PFSK-1 (cell line): Measurements from ENCODE around the gene CUTA.

Experiments used
- POLR2AphosphoS5 ChIP-seq: IDR thresholded peaks from 2 replicates; pipeline ENCODE4 v1.6.1; 2012; ENCODE audit warnings: low read depth, mild to moderate bottlenecking, control low read depth, low read length, moderate library complexity
- SIN3A ChIP-seq: IDR thresholded peaks from 2 replicates; pipeline ENCODE4 v1.6.1; 2012; ENCODE audit warnings: mild to moderate bottlenecking, low read length, moderate library complexity, borderline replicate concordance; ENCODE audit not compliant: insufficient read depth
- TAF1 ChIP-seq: IDR thresholded peaks from 2 replicates; pipeline ENCODE4 v1.6.1; 2012; ENCODE audit warnings: low read length, control low read depth, borderline replicate concordance; ENCODE audit not compliant: insufficient read depth
- TF ChIP-seq, protein P1 (sequence below), 2 experiments: IDR thresholded peaks; 2 replicates each; pipeline versions ENCODE4 v1.6.1 to v1.8.0; 2011 to 2012; ENCODE audit warnings: low read depth in 2 of 2, low read length in 2 of 2, control low read depth in 1 of 2, inconsistent platforms in 1 of 2, mild to moderate bottlenecking in 1 of 2, moderate library complexity in 1 of 2; ENCODE audit not compliant: insufficient read depth in 1 of 2

DNA sequence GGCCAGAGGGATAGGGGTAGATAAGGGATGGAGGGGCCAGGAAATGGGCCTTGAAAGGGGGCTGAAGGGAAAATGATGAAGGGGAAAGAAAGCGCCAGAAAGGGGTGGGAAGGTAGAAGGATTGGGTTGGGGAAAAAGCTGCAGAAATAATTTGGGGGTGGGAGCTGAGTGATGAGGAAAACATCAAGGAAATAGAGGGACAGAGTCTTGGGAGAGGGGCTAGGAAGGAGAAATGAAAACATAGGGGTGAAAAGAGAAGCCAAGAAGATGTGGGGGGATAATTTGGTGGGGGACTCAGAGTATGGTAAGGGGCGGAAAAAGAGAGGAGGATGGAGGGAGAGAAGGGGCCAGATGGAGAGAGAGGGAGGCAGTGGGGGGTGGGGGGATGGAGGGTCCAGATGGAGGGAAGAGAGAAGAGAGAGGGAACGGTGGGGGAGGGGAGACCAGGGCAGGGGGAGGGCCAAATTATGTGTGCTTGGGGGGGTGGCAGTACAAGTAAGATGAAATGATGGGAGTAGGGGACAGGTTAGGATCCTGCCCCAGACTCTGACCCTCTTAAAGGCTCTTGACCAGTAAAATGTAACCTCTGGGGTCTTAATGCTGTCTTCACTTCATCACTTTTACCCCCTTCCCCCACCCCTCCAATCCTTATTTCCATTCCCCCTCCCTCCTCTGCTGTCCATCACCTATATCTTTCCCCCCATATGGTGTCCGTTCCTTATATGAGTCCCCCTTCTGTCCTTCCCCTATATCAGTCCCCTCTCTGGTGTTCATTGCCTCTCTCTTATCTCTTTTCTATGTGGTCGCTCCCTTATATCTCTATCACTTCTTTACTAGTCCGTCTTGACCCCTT lies 2.8 kb upstream of the CUTA start:
- TF ChIP-seq TAF1 (no peak), POLR2AphosphoS5 (no peak), SIN3A (no peak)
- TF ChIP-seq, protein P1, sequence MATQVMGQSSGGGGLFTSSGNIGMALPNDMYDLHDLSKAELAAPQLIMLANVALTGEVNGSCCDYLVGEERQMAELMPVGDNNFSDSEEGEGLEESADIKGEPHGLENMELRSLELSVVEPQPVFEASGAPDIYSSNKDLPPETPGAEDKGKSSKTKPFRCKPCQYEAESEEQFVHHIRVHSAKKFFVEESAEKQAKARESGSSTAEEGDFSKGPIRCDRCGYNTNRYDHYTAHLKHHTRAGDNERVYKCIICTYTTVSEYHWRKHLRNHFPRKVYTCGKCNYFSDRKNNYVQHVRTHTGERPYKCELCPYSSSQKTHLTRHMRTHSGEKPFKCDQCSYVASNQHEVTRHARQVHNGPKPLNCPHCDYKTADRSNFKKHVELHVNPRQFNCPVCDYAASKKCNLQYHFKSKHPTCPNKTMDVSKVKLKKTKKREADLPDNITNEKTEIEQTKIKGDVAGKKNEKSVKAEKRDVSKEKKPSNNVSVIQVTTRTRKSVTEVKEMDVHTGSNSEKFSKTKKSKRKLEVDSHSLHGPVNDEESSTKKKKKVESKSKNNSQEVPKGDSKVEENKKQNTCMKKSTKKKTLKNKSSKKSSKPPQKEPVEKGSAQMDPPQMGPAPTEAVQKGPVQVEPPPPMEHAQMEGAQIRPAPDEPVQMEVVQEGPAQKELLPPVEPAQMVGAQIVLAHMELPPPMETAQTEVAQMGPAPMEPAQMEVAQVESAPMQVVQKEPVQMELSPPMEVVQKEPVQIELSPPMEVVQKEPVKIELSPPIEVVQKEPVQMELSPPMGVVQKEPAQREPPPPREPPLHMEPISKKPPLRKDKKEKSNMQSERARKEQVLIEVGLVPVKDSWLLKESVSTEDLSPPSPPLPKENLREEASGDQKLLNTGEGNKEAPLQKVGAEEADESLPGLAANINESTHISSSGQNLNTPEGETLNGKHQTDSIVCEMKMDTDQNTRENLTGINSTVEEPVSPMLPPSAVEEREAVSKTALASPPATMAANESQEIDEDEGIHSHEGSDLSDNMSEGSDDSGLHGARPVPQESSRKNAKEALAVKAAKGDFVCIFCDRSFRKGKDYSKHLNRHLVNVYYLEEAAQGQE (IDR thresholded peaks at IDR 0.05; ENCODE audit: insufficient read depth in 1 of 2, low read depth in 2 of 2, low read length in 2 of 2), result no peak
